Lung (tissue), 12 donors: ENCODE measurements around the gene ATG2A. TPM values are rescaled to one million over a fixed set of nuclear protein-coding genes. Genes with fewer than 3 reads are reported as not detected.
A peak's percentile ranks its signal among the peaks of the same experiment; 100 is the strongest.
"Not testable (repeated sequence)": the region's sequence is repeated elsewhere in the genome, so short reads cannot be mapped to it uniquely, and the experiment has no call there.

Experiments
- ATAC-seq: fragments of 200-7000 bp; cut with Tn5 transposase; one replicate; pipeline ENCODE4 v1.9.1; 2020; ENCODE audit warnings: moderate number of reproducible peaks; ENCODE audit not compliant: insufficient read depth, low FRiP score
- DNase-seq, 3 donors: peaks; one replicate each; pipeline ENCODE4 v3.0.0-alpha.2; 2013 to 2017
- H3K27ac ChIP-seq, 2 donors: one replicate each; pipeline ENCODE4 v1.5.1; 2013; ENCODE audit warnings: mild to moderate bottlenecking in 2 of 2, moderate library complexity in 2 of 2, control low read depth in 1 of 2, inconsistent platforms in 1 of 2, low read depth in 1 of 2, low read length in 1 of 2
- H3K27me3 ChIP-seq, 3 donors: one replicate each; pipeline ENCODE4 v1.5.1; 2013; ENCODE audit warnings: low read length in 2 of 3; ENCODE audit not compliant: control insufficient read depth in 3 of 3, insufficient read depth in 3 of 3
- H3K36me3 ChIP-seq, 4 donors: one replicate each; pipeline ENCODE4 v1.5.1; 2013; ENCODE audit warnings: low read length in 4 of 4, mild to moderate bottlenecking in 1 of 4, moderate library complexity in 1 of 4; ENCODE audit not compliant: control insufficient read depth in 4 of 4, insufficient read depth in 4 of 4
- H3K4me1 ChIP-seq, 5 donors: one replicate each; pipeline ENCODE4 v1.5.1; 2013; ENCODE audit warnings: low read length in 5 of 5, mild to moderate bottlenecking in 2 of 5, moderate library complexity in 1 of 5; ENCODE audit not compliant: control insufficient read depth in 5 of 5, insufficient read depth in 5 of 5
- H3K4me3 ChIP-seq: one replicate; pipeline ENCODE4 v1.5.1; 2013; ENCODE audit warnings: mild to moderate bottlenecking, control low read depth, moderate library complexity
- H3K9ac ChIP-seq, 2 donors: one replicate each; pipeline ENCODE4 v1.5.1; 2013; ENCODE audit warnings: low read length in 2 of 2, control low read depth in 1 of 2; ENCODE audit not compliant: insufficient read depth in 1 of 2
- H3K9me3 ChIP-seq, 4 donors: one replicate each; pipeline ENCODE4 v1.5.1; 2013; ENCODE audit warnings: low read length in 3 of 4, mild to moderate bottlenecking in 1 of 4, moderate library complexity in 1 of 4; ENCODE audit not compliant: control insufficient read depth in 4 of 4, insufficient read depth in 3 of 4
- CTCF ChIP-seq: IDR thresholded peaks from 2 replicates; pipeline ENCODE4 v1.5.1; 2012; ENCODE audit warnings: mild to moderate bottlenecking; ENCODE audit errors: control extremely low read depth, extremely low read depth
- WGBS, 2 donors: extraction: QIAGEN DNeasy Blood & Tissue Kit; methylation state at CpG; one replicate each; pipeline ENCODE4 v1.1.7; 2013; 5-methylcytosine and 5-hydroxymethylcytosine counted together
- polyA plus RNA-seq, 2 donors: library from polyadenylated mRNA; stranded (reverse); fragments of 200-250 nt; gene quantifications; one replicate each; pipeline ENCODE4 v1.2.1, GENCODE V29; 2013
- total RNA-seq, 2 donors: library from RNA; depleted of rRNA in 1 of 2; stranded (reverse); fragments of >200 nt in 1 of 2; gene quantifications; one replicate each; pipeline ENCODE4 v1.2.1, GENCODE V29; 2014 to 2021
- donor health status: control.
- donor health status: control.
- donor health status: Bipolar disorder and iron deficiency.
- donor health status: healthy.
- donor health status: DM: yes; HTN: yes; CAD: no.

The ATG2A gene
- total and polyA plus RNA-seq, 4 donors, result 17.4 to 32.5 (median 21.0) TPM

- H3K36me3 ChIP-seq, result peaks cover 0 to 8% (median under 1%) of the 10 kb centered on the region in 4 donors
- H3K27me3 ChIP-seq, result no peaks in the 10 kb centered on the region
- WGBS, 2 donors, result 83 to 89% methylated on average over 6 of the region's 6 CpGs
- peak overlapping the region in 1 of 2 donors; percentile 37 for H3K27ac ChIP-seq
- H3K9ac ChIP-seq, result no peak overlapping the region
- no peak for ATAC-seq
- H3K4me3 ChIP-seq, result no peak overlapping the region
- H3K4me1 ChIP-seq, result peaks cover 0 to 23% (median 4%) of the 10 kb centered on the region in 5 donors
- TF ChIP-seq CTCF, result no peak
- no peak for DNase-seq
- H3K9me3 ChIP-seq, result no peaks in the 10 kb centered on the region
Measured at GRCh38 chr11:64848214-64848825, 68.7 kb downstream of the ATG2A start.

- TF ChIP-seq CTCF, result peak; percentile 98
Measured at GRCh38 chr11:64846998-64847666, 69.9 kb downstream of the ATG2A start.

GRCh38 chr11:64845776-64846129 lies 71.3 kb downstream of the ATG2A start:
- Histone ChIP-seq H3K4me1 (peaks cover 0 to 30% (median 9%) of the 10 kb centered on the region in 5 donors), H3K27ac (peak overlapping the region in 1 of 2 donors; percentile 65)
- not testable (repeated sequence) for H3K9me3 ChIP-seq, H3K4me3 ChIP-seq, H3K27me3 ChIP-seq, DNase-seq, H3K36me3 ChIP-seq, H3K9ac ChIP-seq, ATAC-seq
- 79 to 91% methylated on average over 8 of the region's 8 CpGs for WGBS, 2 donors

More at GRCh38 chr11:64846998-64847666, 69.9 kb downstream of the ATG2A start:
- Histone ChIP-seq H3K4me1 (peaks cover 0 to 30% (median 12%) of the 10 kb centered on the region in 5 donors), H3K4me3 (no peak overlapping the region), H3K9ac (no peak overlapping the region), H3K27ac (no peak overlapping the region), H3K27me3 (no peaks in the 10 kb centered on the region), H3K36me3 (no peaks in the 10 kb centered on the region), H3K9me3 (no peaks in the 10 kb centered on the region)
- 21 to 38% methylated on average over 12 to 13 of the region's 13 CpGs for WGBS, 2 donors
- ATAC-seq (peak; percentile 67), DNase-seq (peak; percentile 90 to 94 (median 92))

- H3K4me1 ChIP-seq, result peaks cover 0 to 30% (median 9%) of the 10 kb centered on the region in 5 donors
- no peak overlapping the region for H3K4me3 ChIP-seq
- H3K27ac ChIP-seq, result peak overlapping the region in 1 of 2 donors; percentile 86
- 14 to 21% methylated on average over 9 of the region's 9 CpGs for WGBS, 2 donors
- H3K36me3 ChIP-seq, result peaks cover 0 to 4% (median 0%) of the 10 kb centered on the region in 4 donors
- no peaks in the 10 kb centered on the region for H3K9me3 ChIP-seq
- no peaks in the 10 kb centered on the region for H3K27me3 ChIP-seq
- peak; percentile 80 to 88 (median 86) for DNase-seq
- ATAC-seq, result no peak
- TF ChIP-seq CTCF, result no peak
- H3K9ac ChIP-seq, result no peak overlapping the region
Measured at GRCh38 chr11:64845129-64845775, 71.8 kb downstream of the ATG2A start.
